Hepatocyte (in vitro differentiated cells): ENCODE measurements around the gene BORCS5. TPM values are rescaled to one million over a fixed set of nuclear protein-coding genes. Genes with fewer than 3 reads are reported as not detected.

Source experiments
- DNase-seq: peaks from one replicate; pipeline ENCODE4 v3.0.0-alpha.2; 2016; ENCODE audit warnings: low spot score
- H2AFZ ChIP-seq: fragments of 200-600 bp; sonication (generic); 2 replicates; pipeline ENCODE4 v1.6.0; 2016; ENCODE audit warnings: antibody characterized with exemption, mild to moderate bottlenecking
- H3K27ac ChIP-seq: fragments of 200-600 bp; sonication (generic); 2 replicates; pipeline ENCODE4 v1.5.1; 2016; ENCODE audit warnings: mild to moderate bottlenecking
- H3K27me3 ChIP-seq: fragments of 200-600 bp; sonication (generic); 2 replicates; pipeline ENCODE4 v1.6.1; 2016
- H3K36me3 ChIP-seq: fragments of 200-600 bp; sonication (generic); replicated peaks from 2 replicates; pipeline ENCODE4 v1.5.1; 2016; ENCODE audit warnings: low read depth; ENCODE audit not compliant: insufficient read depth
- H3K4me1 ChIP-seq: fragments of 200-600 bp; sonication (generic); 2 replicates; pipeline ENCODE4 v1.5.1; 2016; ENCODE audit warnings: mild to moderate bottlenecking, moderate library complexity; ENCODE audit not compliant: insufficient read depth
- H3K4me2 ChIP-seq: fragments of 200-600 bp; sonication (generic); 2 replicates; pipeline ENCODE4 v1.6.0; 2016
- H3K4me3 ChIP-seq: fragments of 200-600 bp; sonication (generic); 2 replicates; pipeline ENCODE4 v1.5.1; 2016; ENCODE audit warnings: mild to moderate bottlenecking
- H3K79me2 ChIP-seq: fragments of 200-600 bp; sonication (generic); 2 replicates; pipeline ENCODE4 v1.6.0; 2017; ENCODE audit warnings: mild to moderate bottlenecking
- H3K9me2 ChIP-seq: fragments of 200-600 bp; sonication (generic); replicated peaks from 2 replicates; pipeline ENCODE4 v1.6.0; 2017; ENCODE audit warnings: mild to moderate bottlenecking; ENCODE audit not compliant: insufficient read depth
- H3K9me3 ChIP-seq: fragments of 200-600 bp; sonication (generic); 2 replicates; pipeline ENCODE4 v1.5.1; 2016; ENCODE audit warnings: low read depth, mild to moderate bottlenecking
- H4K20me1 ChIP-seq: fragments of 200-600 bp; sonication (generic); 2 replicates; pipeline ENCODE4 v1.6.0; 2016; ENCODE audit warnings: mild to moderate bottlenecking; ENCODE audit not compliant: insufficient read depth, poor library complexity, severe bottlenecking
- CTCF ChIP-seq: fragments of 200-600 bp; sonication (generic); IDR thresholded peaks from 2 replicates; pipeline ENCODE4 v1.5.1; 2016; ENCODE audit warnings: antibody characterized with exemption, mild to moderate bottlenecking; ENCODE audit not compliant: poor library complexity
- EZH2 ChIP-seq: fragments of 200-600 bp; sonication (generic); IDR thresholded peaks from 2 replicates; pipeline ENCODE4 v1.6.1; 2016; ENCODE audit warnings: antibody characterized with exemption, mild to moderate bottlenecking, borderline replicate concordance
- EZH2phosphoT487 ChIP-seq: fragments of 200-600 bp; sonication (generic); IDR thresholded peaks from one replicate; pipeline ENCODE4 v1.6.1; 2018; ENCODE audit warnings: antibody characterized with exemption, mild to moderate bottlenecking, low read depth, moderate library complexity; ENCODE audit not compliant: unreplicated experiment, severe bottlenecking
- WGBS: methylation state at CpG from one replicate; pipeline ENCODE4 v1.1.6; 2016; ENCODE audit warnings: low lambda C conversion rate; ENCODE audit errors: missing lambda C conversion rate; 5-methylcytosine and 5-hydroxymethylcytosine counted together
- polyA plus RNA-seq: library from polyadenylated mRNA; unstranded; fragments of >200 nt; fragmentation: Nextera tagmentation; extraction: Ambion mirVana; gene quantifications from 2 replicates; pipeline ENCODE4 v1.2.1, GENCODE V29; 2016
- total RNA-seq: library from RNA; depleted of rRNA; stranded (reverse); fragments of >200 nt; gene quantifications from 2 replicates; pipeline ENCODE4 v1.2.3, GENCODE V29; 2014

Gene BORCS5
- total and polyA plus RNA-seq, 2 experiments from 2014 or later, result 6.6 to 11.2 TPM

DNA sequence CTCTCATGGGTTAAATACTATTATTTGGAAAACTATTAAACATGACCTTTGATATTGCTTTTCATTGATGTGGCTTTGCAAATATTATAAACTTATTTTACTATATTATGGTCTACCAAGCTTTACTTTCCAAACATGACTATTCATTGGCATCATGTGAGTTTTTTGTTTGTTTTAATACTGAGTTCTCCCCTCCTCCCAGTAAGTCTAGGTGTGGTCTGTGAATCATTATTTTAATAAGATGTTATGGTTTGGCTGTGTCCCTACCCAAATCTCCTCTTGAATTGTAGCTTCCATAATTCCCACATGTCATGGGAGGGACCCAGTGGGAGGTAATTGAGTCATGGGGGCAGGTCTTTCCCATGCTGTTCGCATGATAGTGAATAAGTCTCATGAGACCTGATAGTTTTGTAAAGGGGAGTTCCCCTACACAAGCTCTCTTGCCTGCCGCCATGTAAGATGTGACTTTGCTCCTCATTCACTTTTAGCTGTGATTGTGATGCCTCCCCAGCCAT lies 80.0 kb downstream of the BORCS5 start:
- H3K4me1 ChIP-seq, result peaks cover 27% of the 10 kb centered on the region
- H2AFZ ChIP-seq, result no peak overlapping the region
- no peak overlapping the region for H3K4me2 ChIP-seq
- H3K27me3 ChIP-seq, result no peaks in the 10 kb centered on the region
- WGBS, result 96% methylated on average over 2 of the region's 2 CpGs
- no peak for TF ChIP-seq CTCF
- no peak for TF ChIP-seq EZH2
- TF ChIP-seq EZH2phosphoT487, result no peak
- no peaks in the 10 kb centered on the region for H3K9me2 ChIP-seq
- no peak overlapping the region for H3K27ac ChIP-seq
- H4K20me1 ChIP-seq, result no peaks in the 10 kb centered on the region
- no peaks in the 10 kb centered on the region for H3K9me3 ChIP-seq
- no peak for DNase-seq
- H3K4me3 ChIP-seq, result no peak overlapping the region
- no peaks in the 10 kb centered on the region for H3K79me2 ChIP-seq
- H3K36me3 ChIP-seq, result no peaks in the 10 kb centered on the region

DNA sequence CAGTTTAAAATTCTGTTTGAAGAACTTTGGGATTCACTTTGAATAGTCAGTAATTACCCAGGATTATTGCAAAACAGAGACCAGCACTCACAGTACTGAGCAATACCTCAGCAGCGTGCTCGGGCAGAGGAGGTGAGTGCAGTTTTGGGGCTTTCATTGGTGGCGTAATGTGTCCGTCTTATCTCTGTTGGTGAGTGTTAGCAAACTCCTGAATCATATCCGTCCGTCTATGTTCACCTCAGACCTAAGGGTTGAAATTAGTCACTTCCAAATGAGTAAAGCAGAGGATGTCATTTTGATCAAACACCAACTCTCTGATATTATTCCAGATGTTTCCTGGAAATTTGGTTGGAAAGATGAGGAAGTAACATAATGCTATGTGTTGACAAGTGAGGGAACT lies 82.8 kb downstream of the BORCS5 start:
- Histone ChIP-seq H3K36me3 (no peaks in the 10 kb centered on the region), H3K9me2 (no peaks in the 10 kb centered on the region), H3K4me3 (no peak overlapping the region), H3K9me3 (no peaks in the 10 kb centered on the region), H3K4me1 (peaks cover 21% of the 10 kb centered on the region), H3K4me2 (no peak overlapping the region), H2AFZ (no peak overlapping the region), H4K20me1 (no peaks in the 10 kb centered on the region), H3K27me3 (no peaks in the 10 kb centered on the region), H3K79me2 (no peaks in the 10 kb centered on the region), H3K27ac (peak overlapping the region; percentile 91)
- 52% methylated on average over 6 of the region's 6 CpGs for WGBS
- DNase-seq, result peak; percentile 60
- TF ChIP-seq EZH2 (no peak), EZH2phosphoT487 (no peak), CTCF (no peak)

GRCh38 chr12:12440784-12441428 lies 84.0 kb downstream of the BORCS5 start:
- Histone ChIP-seq H3K79me2 (peaks cover 4% of the 10 kb centered on the region), H3K36me3 (no peaks in the 10 kb centered on the region), H3K4me1 (peaks cover 17% of the 10 kb centered on the region), H3K9me2 (no peaks in the 10 kb centered on the region), H3K27me3 (no peaks in the 10 kb centered on the region), H2AFZ (no peak overlapping the region), H3K4me3 (no peak overlapping the region), H4K20me1 (no peaks in the 10 kb centered on the region), H3K27ac (peak overlapping the region; percentile 91), H3K4me2 (no peak overlapping the region), H3K9me3 (no peaks in the 10 kb centered on the region)
- 93% methylated on average over 4 of the region's 4 CpGs for WGBS
- no peak for TF ChIP-seq EZH2phosphoT487
- no peak for TF ChIP-seq EZH2
- no peak for TF ChIP-seq CTCF
- no peak for DNase-seq
